Mucosa of stomach (tissue), 1 donor: ENCODE results near the gene AKR1C3.
A peak's percentile ranks its signal among the peaks of the same experiment; 100 is the strongest.
"Not testable (repeated sequence)": the region's sequence is repeated elsewhere in the genome, so short reads cannot be mapped to it uniquely, and the experiment has no call there.

Experiments
- H3K27me3 ChIP-seq: one replicate; pipeline ENCODE4 v1.7.0; 2013; ENCODE audit warnings: mild to moderate bottlenecking, low read length; ENCODE audit not compliant: control insufficient read depth, insufficient read depth
- H3K36me3 ChIP-seq: one replicate; pipeline ENCODE4 v1.7.0; 2013; ENCODE audit warnings: low read length; ENCODE audit not compliant: control insufficient read depth, insufficient read depth
- H3K4me1 ChIP-seq: one replicate; pipeline ENCODE4 v1.7.0; 2013; ENCODE audit warnings: mild to moderate bottlenecking, low read length; ENCODE audit not compliant: control insufficient read depth, insufficient read depth
- H3K4me3 ChIP-seq: one replicate; pipeline ENCODE4 v1.7.0; 2013; ENCODE audit warnings: low read length
- H3K9ac ChIP-seq: one replicate; pipeline ENCODE4 v1.7.0; 2013; ENCODE audit warnings: mild to moderate bottlenecking, low read length, moderate library complexity
- H3K9me3 ChIP-seq: one replicate; pipeline ENCODE4 v1.7.0; 2013; ENCODE audit warnings: mild to moderate bottlenecking, low read length, moderate library complexity; ENCODE audit not compliant: control insufficient read depth
- donor health status: Pancreatic carcinoma.

AKR1C3 gene

DNA sequence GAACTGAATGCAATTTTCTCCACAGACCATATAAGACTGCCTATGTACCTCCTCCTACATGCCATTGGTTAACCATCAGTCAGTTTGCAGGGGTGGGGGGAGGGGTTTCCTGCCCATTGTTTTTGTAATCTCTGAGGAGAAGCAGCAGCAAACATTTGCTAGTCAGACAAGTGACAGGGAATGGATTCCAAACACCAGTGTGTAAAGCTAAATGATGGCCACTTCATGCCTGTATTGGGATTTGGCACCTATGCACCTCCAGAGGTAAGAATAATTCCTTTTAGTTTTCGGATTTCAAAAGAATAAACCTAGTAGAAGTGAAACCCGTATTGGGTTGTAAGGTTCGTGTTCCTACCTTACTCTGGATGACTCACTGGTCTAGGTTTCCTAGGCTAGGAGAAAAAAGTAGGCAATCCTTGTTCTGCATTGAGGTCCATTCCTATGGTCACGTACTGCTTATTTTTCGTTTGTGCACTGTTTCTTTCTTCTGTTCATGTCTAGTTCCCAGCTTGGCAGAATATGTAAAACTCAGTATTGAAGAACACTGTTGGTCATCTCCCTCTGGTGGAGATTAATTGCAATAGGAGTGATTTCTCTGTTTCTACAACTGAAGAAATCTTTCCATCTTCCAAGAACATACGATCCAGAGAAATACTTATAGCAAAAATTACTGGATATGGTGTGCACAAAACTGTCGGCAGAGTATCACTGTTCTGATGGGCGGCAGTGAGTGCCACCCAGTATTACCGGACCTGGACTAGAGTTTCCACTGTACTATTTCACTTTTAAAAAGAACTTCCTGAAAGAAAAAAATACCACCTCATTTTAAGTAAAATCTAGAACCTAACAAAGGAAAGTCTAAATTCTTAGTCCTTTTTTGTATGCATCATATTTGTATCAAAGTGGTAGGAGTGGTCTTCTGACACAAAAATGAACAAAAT lies at the start of gene AKR1C3:
Gene AKR1C3, plus strand, starts transcription at position 150 of the 941 bp plus-strand sequence. Its CDS starts 31 bp downstream, at position 181.
- peak within 1 kb of the TSS; percentile 73 for H3K9ac ChIP-seq
- H3K4me3 ChIP-seq, result peak within 1 kb of the TSS; percentile 70
- H3K4me1 ChIP-seq, result peaks cover 15% of the 10 kb centered on the region
- no peaks in the 10 kb centered on the region for H3K27me3 ChIP-seq
- H3K36me3 ChIP-seq, result peaks cover 8% of the 10 kb centered on the region
- no peaks in the 10 kb centered on the region for H3K9me3 ChIP-seq

DNA sequence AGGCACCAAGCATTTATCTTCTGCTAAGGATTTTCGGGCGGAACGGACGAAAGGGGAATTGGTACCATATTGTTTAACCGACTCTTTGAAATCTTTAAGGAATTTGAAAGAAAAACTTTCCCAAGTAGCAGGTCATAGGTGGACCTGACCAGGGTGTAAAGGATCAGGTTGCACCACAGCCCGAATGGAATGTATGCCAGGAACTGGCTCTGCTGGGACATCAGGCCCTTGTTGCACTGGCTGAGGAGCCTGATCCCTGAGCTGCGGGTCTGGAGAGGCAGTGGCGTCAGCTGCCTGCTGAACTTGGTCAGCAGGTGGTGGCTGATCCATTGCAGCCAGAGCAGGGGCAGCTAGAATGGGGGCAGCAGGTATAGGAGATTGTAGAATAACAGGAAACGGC lies 49.1 kb upstream of the AKR1C3 start:
- Histone ChIP-seq H3K4me3 (no peak overlapping the region), H3K9ac (no peak overlapping the region), H3K4me1 (peaks cover 25% of the 10 kb centered on the region), H3K27me3 (no peaks in the 10 kb centered on the region), H3K36me3 (no peaks in the 10 kb centered on the region), H3K9me3 (no peaks in the 10 kb centered on the region)

DNA sequence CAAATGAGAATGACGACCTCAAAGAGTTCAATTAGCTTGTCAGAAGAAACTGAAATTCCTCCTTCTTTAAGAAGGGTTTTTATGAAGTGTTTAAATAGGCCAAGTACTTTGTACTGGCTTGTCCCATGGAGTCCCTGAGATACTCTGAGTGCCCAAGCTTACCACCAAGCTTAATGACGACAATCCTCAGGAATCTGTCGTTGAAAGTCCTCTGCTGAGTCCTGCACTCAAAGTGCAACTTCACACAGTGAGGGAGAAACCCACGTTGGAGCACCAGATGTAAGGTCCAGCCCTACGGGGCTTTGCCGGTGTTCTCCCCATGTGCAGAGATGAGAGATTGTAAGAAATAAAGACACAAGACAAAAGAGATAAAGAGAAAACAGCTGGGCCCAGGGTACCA lies 47.8 kb upstream of the AKR1C3 start:
- Histone ChIP-seq H3K36me3 (no peaks in the 10 kb centered on the region), H3K9me3 (no peaks in the 10 kb centered on the region), H3K4me1 (peaks cover 19% of the 10 kb centered on the region), H3K9ac (no peak overlapping the region), H3K4me3 (no peak overlapping the region), H3K27me3 (no peaks in the 10 kb centered on the region)

DNA sequence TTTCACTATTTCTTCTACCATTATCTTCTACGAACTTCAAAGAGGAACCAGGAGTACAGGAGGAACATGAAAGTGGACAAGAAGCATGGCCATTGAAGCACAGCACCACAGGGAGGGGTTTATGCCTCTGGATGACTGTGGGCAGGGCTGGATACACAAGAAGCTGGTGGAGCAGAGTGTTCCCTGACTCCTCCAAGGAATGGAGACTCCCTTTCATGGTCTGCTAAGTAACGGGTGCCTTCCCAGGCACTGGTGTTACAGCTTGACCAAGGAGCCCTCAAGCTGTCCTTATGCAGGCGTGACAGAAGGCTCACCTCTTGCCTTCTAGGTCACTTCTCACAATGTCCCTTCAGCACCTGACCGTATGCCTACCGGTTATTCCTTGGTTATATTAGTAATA lies 47.2 kb upstream of the AKR1C3 start:
- H3K4me1 ChIP-seq, result peaks cover 13% of the 10 kb centered on the region
- not testable (repeated sequence) for H3K36me3 ChIP-seq, H3K9ac ChIP-seq, H3K9me3 ChIP-seq, H3K27me3 ChIP-seq, H3K4me3 ChIP-seq

DNA sequence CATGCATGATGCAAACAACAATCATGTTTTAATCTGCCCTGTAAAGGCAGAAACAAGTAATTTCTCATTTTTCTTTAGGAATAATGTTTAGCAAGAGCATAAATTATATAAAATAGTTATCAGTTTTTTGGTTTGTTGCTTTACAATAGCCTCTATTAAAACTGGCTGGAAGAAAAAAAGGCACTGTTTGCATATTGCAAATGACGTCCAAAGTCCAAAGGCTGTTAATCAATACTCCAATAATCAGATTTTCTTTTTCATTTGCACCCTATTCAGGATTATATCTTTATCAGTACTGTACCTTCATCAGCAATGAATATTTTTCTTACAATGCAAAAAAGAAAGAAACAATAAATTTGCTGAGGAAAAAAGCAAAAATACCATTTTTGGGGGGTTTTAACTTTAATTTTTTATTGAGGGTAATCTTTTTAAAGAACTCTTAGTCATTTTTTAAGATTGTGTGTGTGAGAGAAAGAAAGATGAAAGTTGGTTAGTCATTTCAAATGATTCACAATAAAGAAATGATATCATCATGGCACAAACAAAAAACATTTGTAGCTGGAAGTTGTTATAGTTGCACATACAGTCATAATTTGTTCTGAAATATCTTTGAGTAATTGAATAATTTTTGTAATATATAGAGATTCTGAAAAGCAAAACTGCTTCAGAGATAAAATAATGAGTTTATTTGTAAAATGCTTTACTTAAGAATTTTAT lies 46.1 kb upstream of the AKR1C3 start:
- Histone ChIP-seq H3K36me3 (no peaks in the 10 kb centered on the region), H3K27me3 (no peaks in the 10 kb centered on the region), H3K9me3 (no peaks in the 10 kb centered on the region), H3K4me3 (no peak overlapping the region), H3K4me1 (peaks cover 9% of the 10 kb centered on the region), H3K9ac (no peak overlapping the region)

DNA sequence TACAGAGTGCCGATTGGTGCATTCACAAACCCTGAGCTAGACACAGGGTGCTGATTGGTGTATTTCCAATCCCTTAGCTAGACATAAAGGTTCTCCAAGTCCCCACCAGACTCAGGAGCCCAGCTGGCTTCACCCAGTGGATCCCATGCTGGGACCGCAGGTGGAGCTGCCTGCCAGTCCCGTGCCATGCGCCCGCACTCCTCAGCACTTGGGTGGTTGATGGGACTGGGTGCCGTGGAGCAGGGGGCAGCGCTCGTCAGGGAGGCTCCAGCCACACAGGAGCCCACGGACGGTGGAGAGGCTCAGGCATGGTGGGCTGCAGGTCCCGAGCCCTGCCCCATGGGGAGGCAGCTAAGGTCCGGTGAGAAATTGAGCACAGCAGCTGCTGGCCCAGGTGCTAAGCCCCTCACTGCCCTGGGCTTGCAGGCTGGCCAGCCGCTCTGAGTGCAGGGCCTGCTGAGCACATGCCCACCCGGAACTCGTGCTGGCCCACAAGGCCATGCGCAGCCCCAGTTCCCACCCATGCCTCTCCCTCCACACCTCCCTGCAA lies 41.2 kb upstream of the AKR1C3 start:
- not testable (repeated sequence) for H3K9me3 ChIP-seq, H3K4me3 ChIP-seq, H3K36me3 ChIP-seq, H3K27me3 ChIP-seq, H3K4me1 ChIP-seq, H3K9ac ChIP-seq

DNA sequence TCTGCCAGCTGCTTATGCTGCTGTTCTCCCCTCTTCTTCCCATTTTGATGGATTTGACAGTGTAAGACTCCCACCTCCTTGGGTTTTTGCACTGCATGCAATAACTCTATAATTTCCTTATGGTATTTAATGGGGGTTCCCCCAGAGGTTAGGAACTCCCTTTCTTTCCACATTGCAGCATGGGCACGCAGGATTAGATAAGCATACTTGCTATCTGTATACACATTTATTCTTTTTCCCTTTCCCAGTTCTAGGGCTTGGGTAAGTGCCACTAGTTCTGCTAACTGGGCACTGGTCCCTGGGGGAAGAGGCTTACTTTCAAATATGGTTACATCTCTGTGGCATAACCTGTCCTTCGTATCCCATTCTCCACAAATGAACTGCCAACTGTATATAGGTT lies 39.4 kb upstream of the AKR1C3 start:
- H3K9ac ChIP-seq, H3K36me3 ChIP-seq, H3K4me3 ChIP-seq, H3K9me3 ChIP-seq, H3K27me3 ChIP-seq, H3K4me1 ChIP-seq: not testable (repeated sequence)

DNA sequence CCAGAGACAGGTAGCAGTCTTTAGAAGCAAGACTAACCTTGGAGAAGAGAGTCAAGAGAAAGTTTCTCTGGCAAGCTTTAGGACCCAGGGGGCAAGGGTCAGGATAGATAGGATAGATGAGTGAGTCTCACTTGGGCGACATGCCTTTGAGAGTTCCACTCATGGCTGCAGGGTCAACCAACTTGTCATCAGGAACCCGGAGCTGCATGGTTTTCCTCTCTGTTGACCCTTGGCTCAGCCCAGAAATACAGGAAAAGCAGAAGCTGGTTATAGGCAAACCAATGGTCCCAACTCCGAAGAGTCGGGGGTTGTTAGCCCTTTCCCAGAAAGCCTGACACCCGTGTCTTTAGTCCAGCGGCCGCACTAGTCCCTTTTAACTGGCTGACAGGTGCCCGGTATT lies 34.9 kb upstream of the AKR1C3 start:
- not testable (repeated sequence) for H3K9me3 ChIP-seq, H3K4me3 ChIP-seq, H3K4me1 ChIP-seq, H3K9ac ChIP-seq, H3K36me3 ChIP-seq, H3K27me3 ChIP-seq

DNA sequence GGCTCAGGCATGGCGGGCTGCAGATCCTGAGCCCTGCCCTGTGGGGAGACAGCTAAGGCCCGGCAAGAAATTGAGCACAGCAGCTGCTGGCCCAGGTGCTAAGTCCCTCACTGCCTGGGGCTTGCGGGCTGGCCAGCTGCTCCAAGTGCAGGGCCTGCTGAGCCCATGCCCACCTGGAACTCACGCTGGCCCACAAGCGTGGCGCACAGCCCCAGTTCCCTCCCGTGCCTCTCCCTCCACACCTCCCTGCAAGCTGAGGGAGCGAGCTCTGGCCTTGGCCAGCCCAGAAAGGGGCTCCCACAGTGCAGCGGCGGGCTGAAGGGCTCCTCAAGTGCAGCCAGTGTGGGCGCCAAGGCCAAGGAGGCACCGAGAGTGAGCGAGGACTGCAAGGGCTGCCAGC lies 33.4 kb upstream of the AKR1C3 start:
- H3K9ac ChIP-seq, H3K27me3 ChIP-seq, H3K36me3 ChIP-seq, H3K9me3 ChIP-seq, H3K4me1 ChIP-seq, H3K4me3 ChIP-seq: not testable (repeated sequence)

DNA sequence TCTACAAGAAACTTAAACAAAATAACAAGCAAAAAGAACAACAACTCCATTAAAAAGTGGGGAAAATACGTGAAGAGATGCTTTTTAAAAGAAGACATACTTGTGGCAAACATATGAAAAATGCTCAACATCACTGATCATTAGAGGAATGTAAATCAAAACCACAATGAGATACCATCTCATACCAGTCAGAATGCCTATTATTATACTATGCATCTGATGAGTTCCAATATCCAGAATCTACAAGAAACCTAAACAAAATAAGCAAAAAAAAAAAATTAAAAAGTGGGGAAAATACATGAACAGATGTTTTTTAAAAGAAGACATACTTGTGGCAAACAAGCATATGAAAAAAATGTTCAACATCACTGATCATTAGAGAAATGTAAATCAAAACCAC lies 29.6 kb upstream of the AKR1C3 start:
- Histone ChIP-seq H3K27me3 (no peaks in the 10 kb centered on the region), H3K9ac (no peak overlapping the region), H3K36me3 (no peaks in the 10 kb centered on the region), H3K4me3 (no peak overlapping the region), H3K9me3 (no peaks in the 10 kb centered on the region), H3K4me1 (no peaks in the 10 kb centered on the region)

DNA sequence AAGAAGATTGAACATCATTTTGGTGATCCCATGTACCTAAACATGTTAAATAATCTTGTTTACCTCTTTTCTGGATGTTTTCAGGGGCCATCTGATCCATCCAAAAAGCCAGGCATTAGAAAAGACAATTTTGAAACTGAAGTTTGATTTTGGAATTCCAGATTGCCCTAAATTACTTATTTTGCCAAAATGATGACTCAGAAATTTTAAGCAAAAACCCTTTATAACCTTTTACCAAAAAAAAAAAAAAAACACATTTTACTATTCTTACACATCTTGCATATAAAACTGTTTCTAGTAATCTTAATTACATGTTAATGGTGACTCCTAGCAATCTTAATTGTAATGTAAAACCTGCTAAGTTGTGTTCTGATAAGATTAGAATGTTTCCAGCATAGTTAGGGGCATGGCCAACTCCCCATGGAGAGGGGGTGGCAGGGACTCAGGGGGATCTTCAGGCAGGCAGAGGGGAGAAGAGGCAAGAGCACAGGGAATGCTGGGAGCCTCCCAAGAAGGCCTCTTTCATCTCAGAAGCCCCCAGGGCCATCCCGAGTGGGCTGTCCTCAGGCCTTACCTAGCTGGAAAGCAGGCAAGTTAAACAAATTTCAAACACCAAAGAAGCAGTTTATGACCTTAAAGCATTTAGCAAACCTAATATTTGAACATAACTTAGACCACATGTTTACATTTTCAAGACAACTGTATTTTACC lies 25.8 kb upstream of the AKR1C3 start:
- Histone ChIP-seq H3K9ac (no peak overlapping the region), H3K9me3 (no peaks in the 10 kb centered on the region), H3K36me3 (no peaks in the 10 kb centered on the region), H3K4me3 (no peak overlapping the region), H3K4me1 (peaks cover 25% of the 10 kb centered on the region), H3K27me3 (no peaks in the 10 kb centered on the region)
